Measurements from ENCODE around the gene GNAS. TPM values are rescaled to one million over a fixed set of nuclear protein-coding genes. Genes with fewer than 3 reads are reported as not detected.

GNAS gene
- total RNA-seq, 2 donors from 2014 or later = 1,246 to 1,267 TPM

DNA sequence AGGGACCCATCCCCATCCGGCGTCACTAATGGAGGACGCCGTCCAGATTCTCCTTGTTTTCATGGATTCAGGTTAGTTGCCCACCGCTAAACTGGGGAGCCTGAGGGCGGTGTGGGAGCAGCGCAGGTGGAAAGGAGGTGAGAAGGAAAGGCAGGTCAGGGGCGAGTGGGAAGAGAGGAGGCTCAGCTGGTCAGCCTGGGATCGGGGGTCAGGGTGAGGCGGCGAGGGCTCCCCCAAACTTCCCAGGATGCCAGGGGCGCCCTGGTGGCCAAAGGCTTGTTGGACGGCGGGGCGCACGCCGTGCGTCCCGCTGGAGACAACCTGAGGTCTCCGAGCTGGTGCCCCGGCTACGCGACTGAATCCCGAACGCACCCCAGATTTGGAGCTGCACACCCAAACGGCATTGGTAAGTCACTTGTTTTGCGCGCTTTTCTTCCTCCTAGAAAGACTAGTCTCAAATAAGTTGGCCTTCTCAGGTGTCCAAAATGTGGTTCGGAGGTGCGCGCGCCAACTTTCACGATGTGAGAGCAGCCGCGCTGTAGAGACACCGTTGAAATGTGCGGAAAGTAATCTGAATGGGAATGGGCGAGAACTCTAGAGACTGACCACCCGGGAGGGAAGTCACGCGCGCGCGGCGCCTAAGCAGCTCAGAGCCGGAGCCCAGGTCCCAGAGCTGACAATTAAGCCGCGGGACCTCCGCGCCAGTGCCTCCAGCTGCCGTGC is 11.5 kb upstream of the GNAS start:
- Mint-ChIP-seq H3K27me3 (ENCODE audit: insufficient read depth) (peaks cover 53% of the 10 kb centered on the region), H3K27ac (no peak overlapping the region), H3K9me3 (no peaks in the 10 kb centered on the region), H3K4me3 (peak overlapping the region; percentile 56), H3K4me1 (peaks cover 32% of the 10 kb centered on the region), H3K36me3 (ENCODE audit: low read depth) (peaks cover 30% of the 10 kb centered on the region)
- Histone ChIP-seq H3K36me3 (ENCODE audit: control insufficient read depth, insufficient read depth, low read length) (peaks cover 30% of the 10 kb centered on the region), H3K9me3 (ENCODE audit: control insufficient read depth, low read length) (no peaks in the 10 kb centered on the region), H3K9ac (ENCODE audit: extremely low read depth, low read length, poor library complexity, severe bottlenecking) (no peak overlapping the region), H3K27me3 (ENCODE audit: control insufficient read depth, insufficient read depth, low read length, poor library complexity, severe bottlenecking) (peaks cover 61% of the 10 kb centered on the region), H3K4me1 (ENCODE audit: control insufficient read depth, insufficient read depth, low read length) (no peaks in the 10 kb centered on the region), H3K4me3 (ENCODE audit: low read length) (no peak overlapping the region), H3K27ac (ENCODE audit: low read depth, low read length) (no peak overlapping the region)
- DNase-seq = no peak
- TF ChIP-seq, protein P1, sequence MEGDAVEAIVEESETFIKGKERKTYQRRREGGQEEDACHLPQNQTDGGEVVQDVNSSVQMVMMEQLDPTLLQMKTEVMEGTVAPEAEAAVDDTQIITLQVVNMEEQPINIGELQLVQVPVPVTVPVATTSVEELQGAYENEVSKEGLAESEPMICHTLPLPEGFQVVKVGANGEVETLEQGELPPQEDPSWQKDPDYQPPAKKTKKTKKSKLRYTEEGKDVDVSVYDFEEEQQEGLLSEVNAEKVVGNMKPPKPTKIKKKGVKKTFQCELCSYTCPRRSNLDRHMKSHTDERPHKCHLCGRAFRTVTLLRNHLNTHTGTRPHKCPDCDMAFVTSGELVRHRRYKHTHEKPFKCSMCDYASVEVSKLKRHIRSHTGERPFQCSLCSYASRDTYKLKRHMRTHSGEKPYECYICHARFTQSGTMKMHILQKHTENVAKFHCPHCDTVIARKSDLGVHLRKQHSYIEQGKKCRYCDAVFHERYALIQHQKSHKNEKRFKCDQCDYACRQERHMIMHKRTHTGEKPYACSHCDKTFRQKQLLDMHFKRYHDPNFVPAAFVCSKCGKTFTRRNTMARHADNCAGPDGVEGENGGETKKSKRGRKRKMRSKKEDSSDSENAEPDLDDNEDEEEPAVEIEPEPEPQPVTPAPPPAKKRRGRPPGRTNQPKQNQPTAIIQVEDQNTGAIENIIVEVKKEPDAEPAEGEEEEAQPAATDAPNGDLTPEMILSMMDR (conservative IDR thresholded peaks at IDR 0.05) = no peak
- WGBS, 2 experiments (ENCODE audit: insufficient coverage in 1 of 2, insufficient read length in 1 of 2) = 46 to 61% methylated on average over 28 to 51 of the region's 51 CpGs

DNA sequence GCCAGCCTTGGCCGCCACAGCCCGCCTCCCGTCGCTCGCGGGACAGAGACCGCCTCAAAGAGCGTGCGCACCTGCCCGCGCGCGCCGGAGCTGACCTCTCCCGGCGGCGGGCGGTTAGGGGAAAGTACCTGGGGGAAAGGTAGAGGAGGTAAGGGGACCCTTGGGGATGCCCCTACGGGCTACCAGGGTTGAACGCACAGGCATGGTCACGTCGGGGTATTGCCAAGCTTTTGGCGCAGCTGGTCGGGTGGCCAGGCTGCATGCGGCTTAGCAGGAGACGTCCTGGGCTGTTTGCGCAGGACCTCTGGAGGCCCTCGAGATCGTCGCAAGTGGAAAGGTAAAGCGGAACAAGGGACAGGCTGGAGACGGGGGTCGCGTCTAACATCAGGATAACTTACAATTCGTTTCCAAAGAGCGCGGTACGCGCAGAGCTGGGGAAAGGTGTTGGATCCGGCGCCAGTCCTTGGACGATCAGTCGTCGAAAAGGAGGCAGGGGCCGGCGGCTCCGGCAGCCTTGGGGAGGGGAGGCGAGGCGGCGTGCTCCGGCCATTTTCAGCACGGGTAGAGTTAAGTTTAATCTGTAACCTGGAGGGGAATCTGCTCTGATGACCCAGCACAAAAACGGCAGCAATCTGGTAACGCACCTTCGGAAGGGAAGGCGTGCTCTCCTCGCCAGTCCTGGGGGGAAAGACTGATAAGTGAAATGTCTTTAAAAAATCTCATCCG is 10.8 kb upstream of the GNAS start:
- TF ChIP-seq, protein P1 (conservative IDR thresholded peaks at IDR 0.05) = no peak
- Mint-ChIP-seq H3K4me1 (peaks cover 35% of the 10 kb centered on the region), H3K27ac (no peak overlapping the region), H3K4me3 (peak overlapping the region; percentile 56), H3K36me3 (ENCODE audit: low read depth) (peaks cover 30% of the 10 kb centered on the region), H3K27me3 (ENCODE audit: insufficient read depth) (peaks cover 53% of the 10 kb centered on the region), H3K9me3 (no peaks in the 10 kb centered on the region)
- H3K9ac ChIP-seq (ENCODE audit: extremely low read depth, low read length, poor library complexity, severe bottlenecking) = no peak overlapping the region
- H3K36me3 ChIP-seq (ENCODE audit: control insufficient read depth, insufficient read depth, low read length) = peaks cover 23% of the 10 kb centered on the region
- peak overlapping the region; percentile 9 for H3K4me3 ChIP-seq (ENCODE audit: low read length)
- H3K4me1 ChIP-seq (ENCODE audit: control insufficient read depth, insufficient read depth, low read length) = no peaks in the 10 kb centered on the region
- no peaks in the 10 kb centered on the region for H3K9me3 ChIP-seq (ENCODE audit: control insufficient read depth, low read length)
- H3K27me3 ChIP-seq (ENCODE audit: control insufficient read depth, insufficient read depth, low read length, poor library complexity, severe bottlenecking) = peaks cover 61% of the 10 kb centered on the region
- WGBS, 2 experiments (ENCODE audit: insufficient coverage in 1 of 2, insufficient read length in 1 of 2) = 51 to 55% methylated on average over 47 to 58 of the region's 58 CpGs
- no peak overlapping the region for H3K27ac ChIP-seq (ENCODE audit: low read depth, low read length)
- DNase-seq = peak; percentile 64

DNA sequence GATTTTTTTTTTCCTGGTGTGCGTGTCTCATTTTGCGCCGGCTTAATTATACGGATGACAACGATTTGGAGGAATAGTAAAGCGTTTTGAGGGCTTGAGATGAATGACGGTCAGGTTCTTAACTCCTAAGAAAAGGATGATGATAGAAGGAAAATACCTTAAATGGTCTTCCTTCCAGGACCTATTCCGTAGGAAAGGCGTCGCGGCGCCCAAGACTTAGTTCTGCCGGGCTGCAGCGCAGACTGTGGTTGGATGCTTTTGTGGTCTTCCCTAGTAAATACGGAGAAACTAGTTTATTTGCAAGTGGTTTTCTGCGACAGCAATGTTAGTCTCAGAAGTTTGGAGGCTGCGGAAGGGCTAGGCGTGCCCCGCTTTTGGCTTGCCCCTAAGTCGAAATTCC is 10.2 kb upstream of the GNAS start:
- H3K27ac Mint-ChIP-seq = no peak overlapping the region
- Histone ChIP-seq H3K27me3 (ENCODE audit: control insufficient read depth, insufficient read depth, low read length, poor library complexity, severe bottlenecking) (peaks cover 61% of the 10 kb centered on the region), H3K36me3 (ENCODE audit: control insufficient read depth, insufficient read depth, low read length) (peaks cover 20% of the 10 kb centered on the region), H3K4me3 (ENCODE audit: low read length) (peak overlapping the region; percentile 9), H3K9me3 (ENCODE audit: control insufficient read depth, low read length) (no peaks in the 10 kb centered on the region), H3K4me1 (ENCODE audit: control insufficient read depth, insufficient read depth, low read length) (no peaks in the 10 kb centered on the region), H3K9ac (ENCODE audit: extremely low read depth, low read length, poor library complexity, severe bottlenecking) (no peak overlapping the region), H3K27ac (ENCODE audit: low read depth, low read length) (no peak overlapping the region)
- 37 to 56% methylated on average over 18 to 20 of the region's 20 CpGs for WGBS, 2 experiments (ENCODE audit: insufficient coverage in 1 of 2, insufficient read length in 1 of 2)
- H3K9me3 Mint-ChIP-seq = no peaks in the 10 kb centered on the region
- H3K4me1 Mint-ChIP-seq = peaks cover 40% of the 10 kb centered on the region
- DNase-seq = no peak
- peaks cover 30% of the 10 kb centered on the region for H3K36me3 Mint-ChIP-seq (ENCODE audit: low read depth)
- TF ChIP-seq, protein P1 (conservative IDR thresholded peaks at IDR 0.05) = no peak
- H3K27me3 Mint-ChIP-seq (ENCODE audit: insufficient read depth) = peaks cover 57% of the 10 kb centered on the region
- peak overlapping the region; percentile 56 for H3K4me3 Mint-ChIP-seq
